ENCODE results near the gene HNRNPDL.
"Not testable (repeated sequence)": the region's sequence is repeated elsewhere in the genome, so short reads cannot be mapped to it uniquely, and the experiment has no call there.

The HNRNPDL gene

GRCh38 chr4:82403725-82404124, 26.5 kb downstream of the HNRNPDL start:
- Histone ChIP-seq H3K4me1 (ENCODE audit: control insufficient read depth in 1 of 2, insufficient read depth in 1 of 2, low read depth in 1 of 2, low read length in 1 of 2) (no peaks in the 10 kb centered on the region), H3K9me3 (no peaks in the 10 kb centered on the region), H3K4me3 (ENCODE audit: low read depth in 1 of 2, low read length in 1 of 2) (no peak overlapping the region), H3K27me3 (no peaks in the 10 kb centered on the region), H3K27ac (no peak overlapping the region), H3K36me3 (no peaks in the 10 kb centered on the region)
- TF ChIP-seq CTCF (IDR thresholded peaks at IDR 0.05) = no peak

DNA sequence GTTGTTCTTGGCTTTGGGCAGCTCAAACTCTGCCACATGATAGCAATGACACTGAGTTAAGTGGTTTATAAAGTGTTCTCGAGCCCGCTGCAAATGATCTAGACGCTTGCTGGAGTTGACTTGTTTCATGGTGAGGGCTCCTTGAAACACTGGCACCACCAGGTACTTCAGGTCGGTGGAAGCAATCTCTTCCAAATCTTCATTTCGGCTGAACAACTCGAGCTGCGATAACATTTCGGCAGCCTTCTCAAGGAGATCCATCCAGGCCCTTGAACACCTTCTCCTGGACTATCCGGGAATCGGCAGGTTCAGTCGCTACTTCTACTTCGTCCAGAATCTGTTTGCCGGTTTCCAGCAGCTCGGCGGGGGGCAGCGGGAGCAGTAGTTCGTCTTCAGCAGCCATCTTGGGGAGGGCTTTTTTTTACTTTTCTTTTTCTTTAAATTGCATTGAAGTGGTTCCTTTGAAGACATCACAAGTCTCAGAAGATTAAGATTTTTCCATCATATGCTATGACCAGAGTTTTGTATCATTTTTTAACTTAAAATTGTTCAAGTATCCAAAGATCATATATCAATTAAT, 28.0 kb downstream of the HNRNPDL start:
- Histone ChIP-seq H3K4me1 (ENCODE audit: control insufficient read depth in 1 of 2, insufficient read depth in 1 of 2, low read depth in 1 of 2, low read length in 1 of 2) (no peaks in the 10 kb centered on the region), H3K36me3 (no peaks in the 10 kb centered on the region), H3K4me3 (ENCODE audit: low read depth in 1 of 2, low read length in 1 of 2) (no peak overlapping the region), H3K27me3 (no peaks in the 10 kb centered on the region), H3K27ac (no peak overlapping the region), H3K9me3 (no peaks in the 10 kb centered on the region)
- no peak for TF ChIP-seq CTCF (IDR thresholded peaks at IDR 0.05)

GRCh38 chr4:82401600-82401999, 28.7 kb downstream of the HNRNPDL start:
- Histone ChIP-seq H3K27ac (no peak overlapping the region), H3K36me3 (no peaks in the 10 kb centered on the region), H3K9me3 (no peaks in the 10 kb centered on the region), H3K27me3 (no peaks in the 10 kb centered on the region), H3K4me3 (ENCODE audit: low read depth in 1 of 2, low read length in 1 of 2) (no peak overlapping the region), H3K4me1 (ENCODE audit: control insufficient read depth in 1 of 2, insufficient read depth in 1 of 2, low read depth in 1 of 2, low read length in 1 of 2) (no peaks in the 10 kb centered on the region)
- no peak for TF ChIP-seq CTCF (IDR thresholded peaks at IDR 0.05)

- H3K4me1 ChIP-seq (ENCODE audit: control insufficient read depth in 1 of 2, insufficient read depth in 1 of 2, low read depth in 1 of 2, low read length in 1 of 2) = no peaks in the 10 kb centered on the region
- no peak overlapping the region for H3K4me3 ChIP-seq (ENCODE audit: low read depth in 1 of 2, low read length in 1 of 2)
- H3K27ac ChIP-seq = no peak overlapping the region
- H3K36me3 ChIP-seq = no peaks in the 10 kb centered on the region
- H3K27me3 ChIP-seq = no peaks in the 10 kb centered on the region
- H3K9me3 ChIP-seq = no peaks in the 10 kb centered on the region
- no peak for TF ChIP-seq CTCF (IDR thresholded peaks at IDR 0.05)
Measured at GRCh38 chr4:82398263-82398662, 32.0 kb downstream of the HNRNPDL start.

DNA sequence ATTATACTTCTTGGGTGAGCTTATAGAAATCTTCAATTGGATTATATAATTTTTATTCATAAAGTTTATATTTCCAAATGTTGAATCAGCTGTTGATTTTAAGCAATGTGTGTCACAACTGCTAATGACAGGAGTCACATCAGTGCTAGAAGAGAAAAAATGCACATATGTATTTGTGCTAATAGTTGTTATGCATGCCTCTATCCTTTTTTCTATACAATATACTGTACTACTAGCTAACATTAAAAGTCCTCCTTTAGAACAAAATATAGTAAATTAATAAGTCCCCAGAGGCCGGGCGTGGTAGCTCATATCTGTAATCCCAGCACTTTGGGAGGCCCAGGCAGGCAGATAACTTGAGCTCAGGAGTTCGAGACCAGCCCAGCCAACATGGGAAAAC, 32.7 kb downstream of the HNRNPDL start:
- no peak overlapping the region for H3K4me3 ChIP-seq (ENCODE audit: low read depth in 1 of 2, low read length in 1 of 2)
- no peaks in the 10 kb centered on the region for H3K4me1 ChIP-seq (ENCODE audit: control insufficient read depth in 1 of 2, insufficient read depth in 1 of 2, low read depth in 1 of 2, low read length in 1 of 2)
- no peak overlapping the region for H3K27ac ChIP-seq
- no peak for TF ChIP-seq CTCF (IDR thresholded peaks at IDR 0.05)
- H3K9me3 ChIP-seq = no peaks in the 10 kb centered on the region
- no peaks in the 10 kb centered on the region for H3K27me3 ChIP-seq
- H3K36me3 ChIP-seq = no peaks in the 10 kb centered on the region

- TF ChIP-seq CTCF (IDR thresholded peaks at IDR 0.05) = no peak
- Histone ChIP-seq H3K36me3 (no peaks in the 10 kb centered on the region), H3K9me3 (no peaks in the 10 kb centered on the region), H3K27ac (no peak overlapping the region), H3K27me3 (no peaks in the 10 kb centered on the region), H3K4me1 (ENCODE audit: control insufficient read depth in 1 of 2, insufficient read depth in 1 of 2, low read depth in 1 of 2, low read length in 1 of 2) (no peaks in the 10 kb centered on the region), H3K4me3 (ENCODE audit: low read depth in 1 of 2, low read length in 1 of 2) (no peak overlapping the region)
Measured at GRCh38 chr4:82394896-82395295, 35.4 kb downstream of the HNRNPDL start.

- H3K9me3 ChIP-seq; H3K36me3 ChIP-seq; H3K27ac ChIP-seq; H3K4me1 ChIP-seq (ENCODE audit: control insufficient read depth in 1 of 2, insufficient read depth in 1 of 2, low read depth in 1 of 2, low read length in 1 of 2); H3K27me3 ChIP-seq; H3K4me3 ChIP-seq (ENCODE audit: low read depth in 1 of 2, low read length in 1 of 2): not testable (repeated sequence)
Measured at GRCh38 chr4:82390061-82390460, 40.2 kb downstream of the HNRNPDL start.
